Ovary (tissue), 3 donors: ENCODE measurements around the gene TSPAN3.

Source experiments
- EP300 ChIP-seq: sonication (generic); formaldehyde crosslinking; IDR thresholded peaks from one replicate; pipeline ENCODE4 v1.6.1; 2017; ENCODE audit warnings: antibody characterized with exemption
- TF ChIP-seq, protein P1 (sequence below), 3 donors: fragments of 450-650 bp in 2 of 3; fragments of 200-600 bp in 1 of 3; IDR thresholded peaks; one replicate each; pipeline versions ENCODE4 v1.5.1 to v1.8.0; 2016 to 2022; ENCODE audit warnings: antibody characterized with exemption in 3 of 3, mild to moderate bottlenecking in 1 of 3
- donor health status: DM: no; HTN: no; CAD: no.

DNA sequence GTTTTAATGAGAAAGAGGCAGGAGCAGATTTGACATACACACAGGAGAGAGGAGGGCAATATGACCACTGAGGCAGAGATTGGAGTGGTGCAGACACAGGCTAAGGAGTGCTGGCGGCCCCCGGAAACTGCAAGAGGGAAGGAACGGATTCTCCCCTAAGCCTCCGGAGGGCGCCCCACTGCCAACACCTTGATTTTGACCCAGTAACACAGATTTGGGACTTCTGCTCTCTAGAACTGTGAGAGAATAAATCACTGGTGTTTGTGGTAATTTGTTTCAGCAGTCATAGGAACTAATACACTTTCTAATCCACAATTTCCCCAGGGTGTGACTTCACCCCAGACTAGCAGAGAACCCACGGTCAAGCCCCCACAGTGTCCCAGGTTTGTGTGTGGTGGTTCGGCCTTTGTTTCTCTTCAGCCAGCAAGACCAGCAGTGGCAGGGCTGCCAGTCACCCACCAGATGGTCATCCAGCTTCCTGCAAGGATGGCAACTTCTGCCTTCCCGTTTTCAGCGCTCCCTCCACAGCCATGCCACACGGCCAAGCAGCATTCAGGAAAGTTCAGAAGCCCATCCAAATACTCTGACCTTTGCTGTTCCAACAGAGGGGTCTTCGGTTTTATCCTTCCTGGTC is 23.6 kb upstream of the TSPAN3 start:
- TF ChIP-seq, protein P1, sequence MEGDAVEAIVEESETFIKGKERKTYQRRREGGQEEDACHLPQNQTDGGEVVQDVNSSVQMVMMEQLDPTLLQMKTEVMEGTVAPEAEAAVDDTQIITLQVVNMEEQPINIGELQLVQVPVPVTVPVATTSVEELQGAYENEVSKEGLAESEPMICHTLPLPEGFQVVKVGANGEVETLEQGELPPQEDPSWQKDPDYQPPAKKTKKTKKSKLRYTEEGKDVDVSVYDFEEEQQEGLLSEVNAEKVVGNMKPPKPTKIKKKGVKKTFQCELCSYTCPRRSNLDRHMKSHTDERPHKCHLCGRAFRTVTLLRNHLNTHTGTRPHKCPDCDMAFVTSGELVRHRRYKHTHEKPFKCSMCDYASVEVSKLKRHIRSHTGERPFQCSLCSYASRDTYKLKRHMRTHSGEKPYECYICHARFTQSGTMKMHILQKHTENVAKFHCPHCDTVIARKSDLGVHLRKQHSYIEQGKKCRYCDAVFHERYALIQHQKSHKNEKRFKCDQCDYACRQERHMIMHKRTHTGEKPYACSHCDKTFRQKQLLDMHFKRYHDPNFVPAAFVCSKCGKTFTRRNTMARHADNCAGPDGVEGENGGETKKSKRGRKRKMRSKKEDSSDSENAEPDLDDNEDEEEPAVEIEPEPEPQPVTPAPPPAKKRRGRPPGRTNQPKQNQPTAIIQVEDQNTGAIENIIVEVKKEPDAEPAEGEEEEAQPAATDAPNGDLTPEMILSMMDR (IDR thresholded peaks at IDR 0.05), result no peak
- no peak for TF ChIP-seq EP300
